GM13976 (cell line): Measurements from ENCODE around the gene VIP.

ENCODE experiments used
- DNase-seq: peaks from one replicate; pipeline ENCODE4 v3.0.0; 2012; ENCODE audit warnings: low spot score
- CTCF ChIP-seq: IDR thresholded peaks from 2 replicates; pipeline ENCODE4 v1.5.1; 2012; ENCODE audit warnings: borderline replicate concordance, mild to moderate bottlenecking; ENCODE audit not compliant: insufficient read depth; ENCODE audit errors: extremely low read depth, missing control alignments, control extremely low read depth
- in situ Hi-C: fragments of 300-500 bp; cut with MboI; formaldehyde crosslinking; loops from one replicate; pipeline ENCODE4 v1.12.0; 2022; ENCODE audit warnings: low sequenced_read_pairs, mixed read lengths, inconsistent platforms; ENCODE audit not compliant: unreplicated experiment

The VIP gene

GRCh38 chr6:152745509-152746171 is 5.0 kb upstream of the VIP start:
- DNase-seq = no peak
- in situ Hi-C loops = no loop called here
- TF ChIP-seq CTCF = no peak

GRCh38 chr6:152746172-152746553 is 4.4 kb upstream of the VIP start:
- in situ Hi-C loops = no loop called here
- DNase-seq = no peak
- TF ChIP-seq CTCF = no peak

GRCh38 chr6:152748843-152749242 is 1.8 kb upstream of the VIP start:
- in situ Hi-C loops = no loop called here
- TF ChIP-seq CTCF = no peak
- no peak for DNase-seq

DNA sequence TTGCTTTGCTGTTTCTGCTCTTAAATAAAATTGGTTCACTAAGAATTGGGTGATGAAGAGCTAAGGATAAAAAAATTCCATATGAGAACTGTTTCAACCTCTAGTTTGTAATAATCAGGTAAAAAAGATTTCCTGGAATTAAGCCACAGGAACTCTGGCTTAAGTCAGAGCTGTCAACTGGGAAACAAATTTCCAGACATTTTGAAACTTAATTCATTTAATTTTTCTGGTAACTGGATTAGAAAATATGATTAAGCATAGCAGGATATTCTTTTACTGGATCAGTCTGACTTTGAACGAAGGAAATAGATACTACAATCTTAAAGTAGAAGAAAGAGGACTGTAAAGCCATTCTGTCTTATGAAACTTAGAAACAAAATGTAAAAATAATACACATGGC is 1.3 kb upstream of the VIP start:
- in situ Hi-C loops = no loop called here
- no peak for DNase-seq
- TF ChIP-seq CTCF = no peak

DNA sequence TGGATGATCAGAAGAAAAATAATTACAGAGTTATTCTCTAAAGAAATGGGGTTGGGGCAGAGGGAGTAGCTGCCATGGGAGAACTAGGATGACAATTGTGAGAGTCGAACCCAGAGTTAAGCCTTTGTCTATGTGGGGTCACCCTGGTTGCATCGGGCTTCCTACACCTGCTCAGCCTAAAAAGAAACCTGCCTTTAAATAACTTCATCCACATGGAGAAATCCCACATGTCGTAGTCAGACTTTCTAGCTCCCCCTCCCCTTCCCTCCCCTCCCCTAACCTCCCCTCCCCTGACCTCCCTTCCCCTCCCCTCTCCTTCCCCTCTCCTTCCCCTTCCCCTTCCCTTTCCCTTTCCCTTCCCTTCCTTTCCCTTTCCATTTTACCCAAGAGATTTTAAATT is 14.7 kb downstream of the VIP start:
- no peak for DNase-seq
- no peak for TF ChIP-seq CTCF
- in situ Hi-C loops = no loop called here

- in situ Hi-C loops = no loop called here
- TF ChIP-seq CTCF = no peak
- DNase-seq = no peak
Measured at GRCh38 chr6:152769159-152769558, 18.6 kb downstream of the VIP start.
